Fibroblast of skin of right biceps (primary cell): ENCODE measurements around the gene BCKDHA.
"Not testable (repeated sequence)": the region's sequence is repeated elsewhere in the genome, so short reads cannot be mapped to it uniquely, and the experiment has no call there.

ENCODE experiments used
- DNase-seq: peaks from one replicate; pipeline ENCODE4 v3.0.0-alpha.2; 2013

The BCKDHA gene

GRCh38 chr19:41427647-41428480 is 30.2 kb downstream of the BCKDHA start:
- DNase-seq = peak; percentile 15

DNA sequence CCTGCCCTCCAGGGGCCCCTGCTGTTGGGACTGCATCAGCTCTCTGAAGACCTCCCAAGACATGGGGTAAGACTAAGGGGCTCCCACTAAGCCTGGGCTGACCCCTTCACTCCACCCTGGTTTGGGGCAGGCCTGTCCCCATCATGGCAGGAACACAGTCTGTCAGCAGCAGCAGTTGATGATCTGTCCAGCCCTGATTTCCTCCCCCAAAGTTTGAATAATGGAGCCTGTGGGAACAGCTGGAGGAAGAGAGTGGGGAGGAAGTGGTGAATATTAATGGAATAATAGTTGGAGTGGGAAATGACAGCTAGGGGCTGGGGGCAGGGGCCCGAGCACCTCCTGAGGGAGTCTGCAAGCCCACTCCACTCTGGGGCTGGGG is 30.9 kb downstream of the BCKDHA start:
- DNase-seq = peak; percentile 10

DNA sequence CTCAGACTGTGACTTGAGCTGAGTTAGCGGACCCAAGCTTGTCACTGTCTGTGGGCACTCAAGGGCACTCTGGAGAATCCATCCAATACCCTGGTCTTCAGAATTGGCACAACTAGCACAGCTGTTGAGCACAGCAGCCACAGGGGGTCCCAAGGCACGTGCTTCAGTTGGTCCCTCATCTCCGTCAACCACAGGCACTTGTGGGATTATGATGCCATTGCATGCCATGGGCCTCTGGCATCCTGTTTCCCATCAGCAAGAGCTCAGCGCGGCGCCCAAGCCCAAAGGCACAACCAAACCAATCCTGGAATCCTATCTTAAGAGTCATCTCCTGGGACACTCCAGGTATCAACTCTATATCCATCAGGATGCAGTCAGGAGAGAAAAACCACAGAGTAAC is 33.3 kb downstream of the BCKDHA start:
- no peak for DNase-seq

DNA sequence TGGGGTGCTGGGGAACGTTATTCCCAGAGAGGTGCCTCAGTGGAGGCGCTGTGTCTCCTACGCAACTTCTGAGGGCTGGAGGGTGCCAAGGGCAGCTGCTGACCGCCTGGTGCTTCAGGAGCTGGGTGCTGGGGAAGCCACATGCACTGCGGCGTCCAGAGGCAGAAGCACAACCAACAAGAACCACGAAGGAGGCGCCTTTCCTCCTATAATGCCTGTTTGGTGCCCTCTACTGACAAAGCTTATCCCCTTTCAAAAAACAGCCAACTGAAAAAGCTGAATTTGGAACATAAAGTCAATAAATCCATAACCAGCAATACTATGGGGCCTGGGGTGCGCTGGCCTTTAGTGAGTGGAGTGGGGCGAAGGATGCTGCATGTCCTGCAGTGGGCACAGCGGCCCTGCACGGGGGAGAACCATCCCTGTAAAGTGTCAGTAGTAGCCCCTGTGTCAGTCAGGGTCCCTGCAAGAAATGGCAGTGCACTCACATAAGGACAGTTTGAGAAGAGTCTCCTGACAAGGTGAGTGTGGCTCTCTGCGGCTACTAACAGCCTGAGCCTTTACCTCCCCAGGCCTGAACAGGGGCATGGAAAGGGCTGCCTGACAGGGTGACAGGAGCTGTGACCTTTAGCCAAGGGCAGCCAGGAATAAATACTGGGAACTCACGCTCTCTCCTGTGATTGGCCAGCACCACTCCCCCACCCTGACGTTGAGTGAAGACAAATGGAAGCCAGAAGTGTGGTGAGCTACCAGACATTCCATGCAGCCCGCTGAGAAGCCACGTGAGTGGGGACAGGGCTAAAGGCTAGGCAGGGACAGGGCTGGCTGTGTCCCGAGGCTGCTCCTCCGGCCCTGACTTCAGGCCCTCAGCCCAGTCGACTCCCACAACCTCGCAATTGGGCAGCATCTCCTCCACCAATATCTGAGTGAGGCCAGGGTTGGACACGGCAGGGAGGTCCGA is 34.1 kb downstream of the BCKDHA start:
- DNase-seq = peak; percentile 28

DNA sequence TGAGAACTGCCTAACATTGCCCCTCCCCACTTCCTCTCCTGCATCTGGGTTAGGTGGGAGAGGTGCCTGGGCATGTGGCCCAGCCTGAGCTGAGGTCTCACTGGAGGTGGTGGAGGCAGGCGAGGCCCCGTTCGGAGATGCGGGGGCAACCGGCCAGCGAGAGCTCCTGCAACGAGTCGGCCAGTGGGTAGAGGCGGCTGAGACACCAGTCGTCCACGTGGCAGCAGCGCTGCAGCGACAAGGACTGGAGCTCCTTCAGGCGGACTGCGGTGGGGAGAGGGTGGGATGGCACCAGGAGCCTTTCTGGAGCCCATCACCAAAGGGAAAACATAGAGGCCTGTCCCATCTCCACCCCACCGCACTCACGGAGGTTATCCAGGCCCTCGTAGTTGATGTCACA is 35.6 kb downstream of the BCKDHA start:
- DNase-seq = no peak

DNA sequence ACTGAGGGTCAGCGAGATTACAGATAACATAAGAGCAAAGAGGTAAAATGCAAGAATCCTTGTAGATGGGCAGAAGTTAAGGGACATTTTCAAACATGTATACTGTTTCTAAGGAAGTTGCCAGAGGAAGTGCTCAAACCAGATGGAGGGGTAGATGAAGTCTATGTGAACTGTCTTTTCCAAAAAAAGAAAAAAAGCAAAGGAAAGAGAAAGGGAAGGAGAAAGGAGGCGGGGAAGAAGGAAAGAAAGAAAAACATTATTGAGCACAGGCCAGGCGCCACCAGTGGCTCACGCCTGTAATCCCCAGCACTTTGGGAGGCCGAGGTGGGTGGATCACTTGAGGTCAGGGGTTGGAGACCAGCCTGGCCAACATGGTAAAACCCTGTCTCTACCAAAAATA is 36.8 kb downstream of the BCKDHA start:
- no peak for DNase-seq

- DNase-seq = not testable (repeated sequence)
These were observed 37.8 kb downstream of the BCKDHA start for GRCh38 chr19:41435376-41435775.

GRCh38 chr19:41435936-41436673 is 38.5 kb downstream of the BCKDHA start:
- no peak for DNase-seq

- DNase-seq = no peak
These were observed 39.0 kb downstream of the BCKDHA start for GRCh38 chr19:41436674-41436951.

DNA sequence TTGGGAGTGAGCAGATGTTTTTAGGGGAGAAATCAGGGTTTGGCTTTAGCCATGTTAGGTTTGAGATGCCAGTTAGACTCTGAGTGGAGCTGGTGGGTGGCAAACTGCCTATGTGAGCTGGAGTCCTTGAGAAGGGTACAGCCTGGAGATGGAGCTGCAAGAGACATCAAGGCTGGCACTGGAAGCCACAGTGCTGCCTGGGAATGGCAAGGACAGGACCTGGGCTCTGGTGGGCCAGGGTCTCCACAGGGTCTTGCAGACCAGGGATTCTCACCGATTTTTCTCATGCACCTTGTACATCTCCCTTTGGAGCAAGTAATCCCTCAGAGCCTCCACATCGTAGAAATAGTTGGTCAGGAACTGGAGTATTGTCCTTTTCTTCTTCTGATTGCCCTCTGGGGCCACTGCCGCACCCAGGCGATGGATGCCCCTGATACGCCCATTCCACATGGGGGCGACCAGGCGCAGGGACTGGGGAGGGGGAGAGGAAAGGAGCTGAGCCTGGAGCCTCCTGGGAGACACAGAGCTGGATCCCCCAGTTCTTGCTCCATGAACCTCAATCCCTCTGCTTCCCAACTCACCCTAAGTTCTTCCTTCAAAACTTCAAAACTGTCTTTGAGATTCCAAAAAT is 40.4 kb downstream of the BCKDHA start:
- no peak for DNase-seq

DNA sequence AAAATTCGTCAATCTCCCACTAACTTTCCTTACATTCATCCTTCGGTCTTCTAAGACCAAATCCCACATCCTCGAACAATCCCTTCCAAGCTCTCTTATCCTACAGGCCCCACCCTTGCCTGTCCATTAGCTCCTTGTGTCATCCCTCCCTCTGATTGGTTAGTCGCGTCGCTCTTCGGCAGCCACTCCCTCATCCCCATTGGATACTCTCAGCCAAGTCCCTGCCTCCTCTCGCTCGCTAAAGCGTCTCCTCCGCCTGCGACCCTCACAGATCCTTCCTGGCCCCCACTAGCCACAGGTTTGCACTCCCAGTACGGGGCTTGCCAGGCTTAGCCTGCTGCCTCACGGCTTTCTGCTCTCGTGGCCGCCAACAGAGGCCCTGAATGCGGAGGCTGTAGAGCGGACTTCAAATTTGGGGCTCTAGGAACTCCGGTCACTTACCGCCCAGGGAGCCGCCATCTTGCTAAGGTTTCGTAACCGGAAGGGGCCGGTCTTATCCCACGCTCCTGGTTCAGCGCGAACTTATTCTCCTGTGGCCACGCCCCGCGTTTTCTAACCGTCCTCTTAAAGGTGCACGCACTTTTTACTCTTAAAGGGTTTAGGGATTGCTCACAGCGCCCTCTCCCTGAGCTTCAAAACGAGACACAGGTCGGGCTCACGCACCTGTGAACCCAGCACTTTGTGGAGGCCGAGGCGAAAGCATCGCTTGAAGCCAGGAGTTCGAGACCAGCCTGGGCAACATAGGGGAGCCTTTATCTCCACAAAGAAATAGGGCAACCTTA is 42.0 kb downstream of the BCKDHA start, which contains the start of gene DMAC2:
Gene DMAC2 (minus strand): TSS at position 472 of the 782 bp plus-strand sequence. CDS start 13 bp downstream, at position 459.
- DNase-seq = peak; percentile 98

DNA sequence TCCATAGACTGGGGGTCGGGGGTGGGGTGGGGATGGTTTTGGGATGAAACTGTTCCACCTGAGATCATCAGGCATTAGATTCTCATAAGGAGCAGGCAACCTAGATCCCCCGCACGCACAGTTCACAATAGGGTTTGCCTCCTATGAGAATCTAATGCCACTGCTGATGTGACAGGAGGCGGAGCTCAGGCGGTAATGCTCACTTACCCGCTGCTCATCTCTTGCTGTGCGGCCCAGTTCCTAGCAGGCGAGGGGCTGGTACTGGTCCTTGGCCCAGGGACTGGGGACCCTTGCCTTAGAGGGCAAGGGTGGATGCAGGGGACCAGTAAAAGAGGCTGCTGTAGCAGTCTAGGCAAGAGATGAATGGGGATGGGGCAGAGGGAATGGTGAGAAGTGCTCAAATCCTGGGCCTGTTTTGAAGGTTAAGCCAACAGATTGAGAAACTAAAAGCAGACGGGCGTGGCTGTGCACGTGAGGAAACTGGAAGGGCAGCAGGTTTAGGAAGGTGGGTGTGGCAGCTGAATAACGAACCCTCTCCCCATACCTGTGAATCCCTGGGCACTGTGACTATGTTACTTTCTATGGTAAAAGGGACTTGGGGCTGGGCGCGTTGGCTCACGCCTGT is 43.8 kb downstream of the BCKDHA start:
- no peak for DNase-seq

DNA sequence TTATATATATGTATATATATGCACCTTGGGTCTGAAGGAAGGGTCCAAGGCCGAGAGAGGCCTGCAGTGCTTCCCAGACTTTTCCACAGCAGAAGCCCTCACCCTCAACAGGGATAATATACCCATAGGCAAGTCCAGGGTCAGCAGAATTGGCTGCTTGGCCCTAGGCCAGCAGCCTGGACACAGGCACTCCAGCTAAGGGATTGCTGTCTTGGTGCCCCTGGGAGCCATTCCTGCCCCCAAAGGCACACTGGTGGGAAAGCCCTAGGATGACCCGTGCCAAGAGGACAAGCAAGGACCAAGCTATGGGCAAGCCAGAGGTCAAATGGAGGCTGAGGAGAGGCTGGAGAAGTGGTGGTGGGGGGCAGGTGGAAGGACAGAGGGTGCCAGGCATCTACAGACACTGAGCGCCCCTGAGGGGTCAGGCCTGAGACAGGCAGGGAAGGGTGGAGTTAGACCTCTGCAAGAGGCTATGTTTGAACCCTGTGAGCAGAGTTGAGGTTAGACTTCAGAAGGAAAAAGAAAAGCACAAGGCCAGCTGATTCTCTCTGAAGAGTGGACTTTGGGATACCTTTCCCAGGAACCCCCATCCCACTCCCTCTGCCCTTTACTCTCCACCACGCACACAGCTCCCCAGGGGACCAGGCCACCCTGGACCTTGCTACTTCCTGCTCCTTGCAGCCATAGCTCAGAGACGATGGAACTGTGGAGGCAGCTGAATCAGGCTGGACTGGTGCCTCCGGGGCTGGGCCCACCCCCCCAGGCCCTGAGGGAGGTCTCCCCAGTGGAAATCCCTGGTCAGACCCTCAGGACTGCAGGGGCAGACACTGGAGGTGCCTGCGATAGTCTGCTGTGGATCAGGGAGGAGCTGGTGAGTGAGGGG is 45.1 kb downstream of the BCKDHA start, which contains the start of gene ERICH4:
Gene ERICH4 (plus strand): TSS at position 684 of the 883 bp plus-strand sequence. CDS start 14 bp downstream, at position 698.
- no peak for DNase-seq

DNA sequence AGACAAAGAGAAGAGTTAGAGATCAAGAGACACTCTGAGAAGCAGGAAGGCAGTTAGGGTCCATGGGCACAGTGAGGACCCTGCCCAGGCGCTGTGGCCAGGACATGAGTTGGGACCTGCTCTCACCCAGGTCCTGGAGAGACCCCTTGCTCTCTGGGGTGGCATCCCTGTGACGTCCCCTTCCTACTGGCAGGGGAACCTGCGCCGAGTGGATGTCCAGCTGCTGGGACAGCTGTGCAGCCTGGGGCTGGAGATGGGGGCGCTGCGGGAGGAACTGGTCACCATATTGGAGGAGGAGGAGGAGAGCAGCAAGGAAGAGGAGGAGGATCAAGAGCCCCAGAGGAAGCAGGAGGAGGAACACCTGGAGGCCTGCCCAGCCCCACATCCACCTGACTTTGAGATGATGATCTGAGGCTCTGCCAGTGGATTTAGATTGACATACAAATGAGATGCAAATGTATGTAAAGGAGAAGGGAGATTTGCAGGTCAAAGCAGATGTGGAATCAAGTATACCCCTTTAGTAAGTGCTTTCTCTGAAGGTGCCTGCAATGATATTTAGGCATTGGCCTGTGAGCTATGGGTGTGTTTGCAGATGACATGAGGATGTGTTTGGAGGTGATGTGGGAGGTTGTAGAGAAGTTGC is 46.3 kb downstream of the BCKDHA start:
- no peak for DNase-seq

GRCh38 chr19:41445575-41445974 is 48.0 kb downstream of the BCKDHA start:
- no peak for DNase-seq

DNA sequence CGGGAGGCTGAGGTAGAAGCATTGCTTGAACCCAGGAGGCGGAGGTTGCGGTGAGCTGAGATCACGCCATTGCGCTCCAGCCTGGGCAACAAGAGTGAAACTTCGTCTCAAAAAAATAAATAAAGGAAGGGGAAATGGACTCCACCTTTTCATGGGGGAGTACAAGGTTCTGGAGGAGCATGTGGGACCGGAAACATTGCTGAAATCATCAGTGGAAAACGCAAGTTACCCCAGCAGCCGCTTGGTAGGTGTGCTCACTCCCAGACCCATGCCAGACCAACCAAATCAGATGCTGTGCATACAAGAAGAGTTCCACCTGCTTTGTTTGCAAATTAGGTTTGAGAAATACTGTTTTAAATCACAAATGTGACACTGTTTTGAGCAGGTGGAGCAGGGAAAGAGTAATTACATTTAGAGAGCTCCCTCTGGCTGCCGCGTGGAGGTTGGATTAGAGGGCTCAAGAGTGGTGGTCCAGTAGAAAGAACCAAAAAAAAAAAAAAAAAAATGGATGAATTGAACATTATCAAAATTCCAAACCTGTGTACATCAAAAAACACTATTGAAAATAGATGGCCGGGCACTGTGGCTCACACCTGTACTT is 50.2 kb downstream of the BCKDHA start:
- DNase-seq = no peak

DNA sequence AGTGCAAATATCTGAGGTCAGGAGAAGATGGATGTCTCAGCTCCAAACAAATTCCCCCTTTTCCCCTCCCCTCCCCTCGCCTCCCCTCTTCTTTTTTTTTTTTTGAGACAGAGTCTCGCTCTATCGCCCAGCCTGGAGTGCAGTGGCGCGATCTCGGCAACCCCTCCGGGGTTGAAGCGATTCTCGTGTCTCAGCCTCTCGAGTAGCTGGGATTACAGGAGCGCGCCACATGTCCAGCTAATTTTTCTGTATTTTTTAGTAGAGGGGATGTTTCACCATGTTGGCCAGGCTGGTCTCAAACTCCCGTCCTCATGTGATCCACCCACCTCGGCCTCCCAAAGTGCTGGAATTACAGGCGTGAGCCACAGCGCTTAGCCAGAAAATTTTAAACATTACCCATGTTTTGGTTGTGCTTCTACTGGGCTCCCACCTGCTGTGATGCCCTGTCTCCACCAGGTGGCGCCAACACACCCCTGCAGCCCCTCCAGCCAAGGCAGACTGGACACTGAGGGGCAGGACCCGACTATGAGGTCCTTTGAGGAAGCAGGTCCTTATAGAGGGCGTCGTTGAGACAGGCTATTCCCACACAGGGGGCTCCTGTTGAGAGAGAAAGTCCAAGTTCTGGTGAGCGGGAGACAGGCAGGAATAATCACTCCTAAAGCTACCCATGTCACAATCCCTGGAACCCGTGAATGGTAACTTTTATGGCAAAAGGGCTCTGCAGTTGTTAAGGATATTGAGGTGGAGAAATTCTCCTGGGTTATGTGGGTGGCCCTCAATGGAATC is 51.7 kb downstream of the BCKDHA start:
- peak; percentile 54 for DNase-seq

- no peak for DNase-seq
These were observed 52.2 kb downstream of the BCKDHA start for GRCh38 chr19:41449865-41450178.
